ENCODE results near the gene FAM163B.
A peak's percentile ranks its signal among the peaks of the same experiment; 100 is the strongest.

FAM163B gene

DNA sequence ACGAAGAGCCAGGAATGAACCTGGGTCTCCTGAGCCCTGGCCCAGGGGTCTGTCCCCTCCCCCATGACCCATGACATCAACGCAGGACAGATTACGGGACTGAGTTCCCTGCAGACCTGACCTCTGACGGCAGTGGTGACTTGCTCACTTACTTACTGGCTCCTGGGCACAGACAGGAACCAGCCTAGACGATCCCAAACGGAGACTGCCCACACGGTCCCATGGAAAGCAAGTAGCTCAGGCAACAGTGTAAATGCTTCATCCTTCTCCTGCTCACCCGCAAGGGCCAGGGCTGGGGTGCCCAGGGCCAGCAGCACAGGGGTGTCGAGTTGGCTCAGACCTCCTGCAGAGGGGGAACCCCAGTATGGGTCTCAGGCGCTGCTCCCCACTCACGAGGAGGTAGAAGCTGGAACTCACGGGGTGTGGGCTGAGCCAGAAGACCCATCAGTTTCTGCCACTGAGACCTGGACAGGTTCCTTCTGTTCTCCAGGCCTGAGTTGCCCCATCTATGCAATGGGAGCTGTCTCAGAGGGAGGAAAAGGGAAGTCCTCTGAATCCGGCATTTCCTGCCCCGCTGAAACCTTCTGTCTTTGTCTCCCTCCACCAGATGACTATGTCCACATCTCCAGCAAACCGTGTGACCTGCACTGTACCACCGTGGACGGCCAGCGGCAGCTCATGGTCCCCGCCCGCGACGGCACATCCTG is 69.0 kb downstream of the FAM163B start:
- H3K4me3 ChIP-seq (ENCODE audit: low read length), result no peak overlapping the region
- no peak for DNase-seq (ENCODE audit: low read depth, low spot score)

DNA sequence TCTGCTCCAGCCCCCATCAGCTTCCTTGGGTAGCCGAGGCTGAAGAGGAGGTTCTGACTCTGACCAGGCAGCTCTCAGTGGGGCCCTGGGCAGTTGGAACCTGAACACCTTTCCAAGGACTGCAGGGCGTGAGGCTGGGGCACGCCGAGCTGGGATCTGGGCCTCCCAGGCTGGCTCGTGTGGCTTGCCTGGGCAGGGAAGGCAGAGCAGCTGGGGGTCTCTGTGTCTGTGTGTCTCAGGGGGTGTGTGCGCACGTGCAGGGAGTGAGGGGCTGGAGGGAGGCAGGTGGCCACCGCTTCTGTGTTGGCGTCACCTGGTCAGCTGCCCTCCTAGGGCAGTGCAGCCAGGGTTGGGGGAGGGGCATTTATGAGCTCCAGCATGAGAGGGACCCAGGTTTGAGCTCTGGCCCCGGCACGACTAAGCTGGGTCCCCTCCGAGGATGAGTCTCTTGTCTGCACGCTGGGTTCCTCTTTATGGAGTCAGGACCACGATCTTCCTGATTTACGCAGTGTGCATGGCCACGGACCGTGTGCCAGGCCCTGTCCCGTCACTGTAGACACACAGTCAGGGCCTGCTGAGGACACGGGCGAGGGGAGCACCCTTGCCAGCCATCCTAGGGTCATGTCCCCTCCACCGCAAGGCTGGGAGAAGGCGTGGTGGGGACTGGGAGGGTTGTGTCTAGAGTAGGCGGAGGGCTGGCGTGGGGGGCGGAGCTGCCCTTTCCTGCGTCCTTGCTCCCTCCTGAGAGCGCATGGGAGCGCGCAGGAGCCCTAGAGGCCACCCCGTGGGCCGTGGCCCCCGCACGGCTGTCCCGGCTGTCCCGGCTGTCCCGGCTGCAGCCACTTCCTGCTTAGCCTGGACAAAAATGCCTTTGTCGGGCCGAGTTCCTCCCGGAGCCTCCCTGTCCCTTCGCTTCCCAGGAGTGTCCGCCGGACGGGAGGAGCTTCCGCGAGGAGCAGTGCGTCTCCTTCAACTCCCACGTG is 70.0 kb downstream of the FAM163B start:
- no peak for DNase-seq (ENCODE audit: low read depth, low spot score)
- no peak overlapping the region for H3K4me3 ChIP-seq (ENCODE audit: low read length)

DNA sequence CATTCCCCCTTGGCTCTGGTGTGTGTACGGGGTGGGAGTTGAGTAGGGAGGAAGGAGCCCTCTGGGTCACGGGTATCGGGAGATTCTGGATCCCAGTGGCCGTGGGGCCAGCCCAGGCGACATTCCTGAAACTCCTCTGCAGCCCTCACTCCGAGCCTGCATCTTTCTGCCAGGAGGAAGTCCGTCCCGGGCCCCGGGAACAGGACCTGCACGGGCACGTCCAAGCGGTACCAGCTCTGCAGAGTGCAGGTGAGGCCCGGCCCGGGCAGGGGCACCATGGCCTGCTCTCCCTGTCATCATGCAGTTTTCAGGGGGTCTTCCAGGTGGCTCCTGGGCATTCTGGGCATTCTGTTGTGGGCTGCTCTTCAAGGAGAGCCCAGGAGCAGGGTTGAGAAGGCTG is 71.0 kb downstream of the FAM163B start:
- no peak overlapping the region for H3K4me3 ChIP-seq (ENCODE audit: low read length)
- no peak for DNase-seq (ENCODE audit: low read depth, low spot score)

DNA sequence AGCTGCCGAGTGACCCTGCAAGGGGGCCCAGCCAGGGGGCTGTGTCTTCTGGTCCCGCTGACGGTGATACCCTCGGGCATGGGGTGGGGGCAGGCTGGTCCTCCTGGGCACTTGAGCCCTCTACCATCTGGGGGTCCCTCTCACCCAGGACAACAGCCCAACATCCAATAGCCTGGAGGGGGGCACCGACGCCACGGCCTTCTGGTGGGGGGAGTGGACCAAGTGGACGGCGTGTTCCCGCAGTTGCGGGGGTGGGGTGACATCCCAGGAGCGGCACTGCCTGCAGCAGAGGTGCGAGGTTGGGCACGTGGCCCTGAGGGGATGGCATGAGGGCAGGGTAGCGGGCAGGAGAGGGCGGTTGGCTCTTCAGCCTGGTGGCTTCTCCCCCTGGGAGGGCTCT is 71.9 kb downstream of the FAM163B start:
- H3K4me3 ChIP-seq (ENCODE audit: low read length), result no peak overlapping the region
- DNase-seq (ENCODE audit: low read depth, low spot score), result no peak

DNA sequence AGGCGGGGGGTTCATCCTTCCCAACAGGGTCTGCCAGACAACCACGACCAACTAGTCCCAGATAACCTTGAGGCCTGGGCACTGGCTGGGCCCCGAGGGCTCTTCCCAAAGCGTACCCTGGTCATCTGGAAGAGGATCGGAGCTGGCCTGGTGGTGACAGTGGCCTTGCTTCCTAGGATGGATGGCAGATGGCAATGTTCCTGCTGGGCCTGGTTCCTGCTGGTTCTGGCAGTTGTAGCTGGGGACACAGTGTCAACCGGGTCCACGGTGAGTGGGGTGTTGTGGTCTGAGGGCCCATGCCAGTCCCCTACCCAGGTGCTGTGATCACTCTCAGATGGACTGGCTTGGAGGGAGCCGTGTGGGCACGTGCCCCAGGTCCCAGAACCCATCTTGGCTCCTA is 72.7 kb downstream of the FAM163B start:
- H3K4me3 ChIP-seq (ENCODE audit: low read length), result no peak overlapping the region
- no peak for DNase-seq (ENCODE audit: low read depth, low spot score)

DNA sequence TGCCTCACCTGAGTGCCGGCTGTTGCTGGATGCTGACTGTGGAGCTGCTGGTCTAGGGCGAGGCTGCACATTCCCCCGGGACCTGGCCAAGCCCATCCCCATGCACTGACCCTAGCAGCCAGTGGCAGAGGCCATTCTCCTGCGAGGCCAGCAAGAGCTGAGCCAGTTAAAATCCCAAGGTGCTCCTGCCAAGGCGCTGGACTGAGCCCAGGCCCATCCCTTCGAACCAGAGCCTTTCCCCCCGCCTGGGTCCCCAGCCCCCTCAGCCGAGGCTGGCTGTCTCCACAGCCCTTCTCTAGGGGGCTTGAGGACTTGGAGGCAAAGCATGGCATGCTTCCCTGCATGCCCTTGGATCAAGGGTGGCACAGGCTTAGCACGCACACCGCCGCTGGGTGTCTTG is 73.1 kb downstream of the FAM163B start:
- DNase-seq (ENCODE audit: low read depth, low spot score), result no peak
- no peak overlapping the region for H3K4me3 ChIP-seq (ENCODE audit: low read length)

DNA sequence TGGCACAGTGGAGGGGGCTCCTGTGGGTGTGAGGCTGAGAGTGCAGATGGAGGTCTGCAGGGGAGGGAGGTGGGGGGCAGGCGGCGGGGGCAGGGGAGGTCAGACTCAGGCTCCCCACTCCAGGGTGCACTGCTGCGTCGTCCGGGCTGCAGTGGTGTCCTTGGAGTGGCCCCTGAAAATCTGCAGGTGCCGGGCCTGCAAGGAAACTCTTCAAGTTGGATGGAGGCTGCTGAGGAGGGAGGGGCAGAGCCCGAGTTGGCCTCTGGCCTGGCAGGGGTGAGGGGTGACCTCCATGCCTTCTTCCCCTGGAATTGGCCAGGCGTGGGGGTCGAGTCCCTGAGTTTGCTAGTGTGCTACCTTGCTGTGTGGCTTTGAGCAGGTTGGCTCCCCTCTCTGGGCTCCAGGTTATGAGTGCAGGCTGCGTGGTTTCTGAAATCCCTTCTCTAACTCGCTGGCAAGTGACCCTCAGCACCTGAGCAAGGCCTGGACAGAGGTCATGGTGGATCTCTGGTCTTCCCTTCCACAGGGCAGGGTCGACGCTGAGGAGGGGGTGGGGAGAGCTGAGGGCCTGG is 73.8 kb downstream of the FAM163B start:
- no peak for DNase-seq (ENCODE audit: low read depth, low spot score)
- H3K4me3 ChIP-seq (ENCODE audit: low read length), result no peak overlapping the region

DNA sequence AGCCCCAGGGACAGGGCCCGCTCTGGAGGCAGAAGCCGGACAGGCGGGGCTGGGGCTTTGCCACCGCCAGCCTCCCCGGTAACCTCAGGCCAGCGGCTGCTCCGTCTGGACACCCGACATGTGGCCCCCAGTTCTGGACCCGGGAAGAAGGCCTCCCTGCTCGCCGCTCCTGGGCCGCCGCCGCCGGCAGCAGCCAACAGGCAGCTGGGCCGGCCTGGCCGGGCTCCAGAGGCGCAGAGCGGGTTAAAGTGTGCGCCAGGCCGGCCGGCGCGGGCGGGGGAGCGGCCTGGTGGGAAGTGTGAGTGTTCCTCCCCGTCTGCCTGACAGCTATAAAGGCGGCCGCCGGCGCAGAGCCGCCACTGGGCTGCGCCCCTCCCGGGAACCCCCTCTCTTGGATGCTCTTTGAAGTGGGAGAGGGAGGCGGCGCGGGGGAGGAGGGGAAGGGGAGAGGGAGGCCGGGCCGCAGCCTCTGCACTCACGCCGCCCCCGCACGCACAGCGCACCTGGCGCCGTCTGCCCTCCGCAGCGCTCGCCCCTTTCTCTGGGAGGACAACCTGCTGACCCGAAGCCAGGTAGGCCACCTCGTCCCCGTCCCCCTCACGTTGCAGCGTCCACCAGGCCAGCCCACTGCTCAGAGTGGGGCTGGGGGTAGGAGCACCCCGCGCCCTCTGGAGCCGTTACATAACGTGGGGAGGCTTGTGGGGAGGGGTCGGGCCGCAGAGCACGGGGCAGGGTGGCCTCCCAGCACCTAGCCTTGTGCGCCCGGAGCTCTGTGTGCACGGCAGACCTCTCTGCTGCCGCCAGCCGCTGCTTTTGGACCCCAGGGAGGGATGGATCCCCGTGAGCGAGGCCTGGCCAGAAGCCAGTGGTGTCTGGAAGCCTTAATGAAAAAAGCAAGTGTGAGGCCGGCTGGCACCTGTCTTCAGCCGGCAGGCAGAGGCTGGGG is 74.6 kb downstream of the FAM163B start, which contains the start of gene ADAMTSL2:
TSS of gene ADAMTSL2 (plus strand) at position 359 of the 946 bp plus-strand sequence. CDS start 2,009 bp downstream, outside the sequence.
- peak; percentile 36 for DNase-seq (ENCODE audit: low read depth, low spot score)
- no peak within 1 kb of the TSS for H3K4me3 ChIP-seq (ENCODE audit: low read length)

DNA sequence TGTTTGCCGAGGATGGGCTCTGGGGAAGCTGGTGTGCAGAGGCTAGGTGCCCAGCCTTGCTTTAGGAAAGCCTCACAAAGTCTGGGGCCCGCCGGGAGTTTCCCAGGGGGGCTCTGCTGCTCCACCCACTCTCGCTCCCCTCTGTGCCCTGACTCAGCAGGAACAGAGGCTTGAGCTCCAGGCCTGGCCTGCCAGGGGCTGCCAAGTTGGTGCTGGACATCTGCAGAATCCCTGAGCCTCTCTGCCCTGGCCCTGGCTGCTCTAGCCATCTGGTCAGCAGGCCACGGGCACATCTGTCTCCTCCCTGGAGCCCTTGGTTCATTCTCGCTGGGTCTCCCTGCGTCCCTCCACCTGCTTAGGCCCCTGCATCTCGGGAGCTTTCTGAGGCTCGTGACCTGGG is 75.3 kb downstream of the FAM163B start:
- DNase-seq (ENCODE audit: low read depth, low spot score), result no peak
- H3K4me3 ChIP-seq (ENCODE audit: low read length), result no peak overlapping the region

DNA sequence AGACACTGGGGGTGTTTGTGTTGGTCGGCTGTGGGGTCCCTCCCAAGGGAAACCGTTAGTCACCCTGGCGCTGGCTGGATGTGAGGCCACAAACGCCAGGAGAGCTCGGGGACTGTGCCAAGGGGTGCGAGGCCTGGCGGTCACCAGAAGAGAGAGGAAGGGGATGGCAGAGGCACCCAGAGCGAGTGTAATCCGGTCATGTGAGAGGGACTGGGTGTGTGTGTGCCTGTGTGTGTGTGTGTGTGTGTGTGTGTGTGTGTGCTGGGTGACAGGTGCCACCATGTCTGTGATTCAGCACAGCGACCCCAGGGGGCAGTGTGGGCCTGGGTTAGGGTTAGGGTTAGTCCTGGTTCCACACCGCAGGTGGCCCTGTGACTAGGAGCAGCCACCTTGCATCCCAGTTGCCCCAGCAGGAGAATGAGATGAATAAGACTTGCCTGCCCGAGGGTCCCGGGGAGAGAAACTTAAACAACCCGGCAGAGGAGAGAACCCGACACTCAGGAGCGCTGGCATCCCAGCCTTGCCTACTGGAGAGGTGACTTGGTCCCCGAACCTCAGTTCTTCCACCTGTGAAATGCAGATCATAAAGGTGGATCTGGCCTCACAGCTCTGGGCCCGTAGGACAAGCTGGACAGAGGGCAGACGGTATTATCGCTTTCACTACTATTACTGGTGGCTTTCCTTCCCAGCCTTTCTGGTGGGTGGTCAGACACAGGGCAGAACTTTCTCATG is 76.1 kb downstream of the FAM163B start:
- no peak overlapping the region for H3K4me3 ChIP-seq (ENCODE audit: low read length)
- peak; percentile 78 for DNase-seq (ENCODE audit: low read depth, low spot score)

DNA sequence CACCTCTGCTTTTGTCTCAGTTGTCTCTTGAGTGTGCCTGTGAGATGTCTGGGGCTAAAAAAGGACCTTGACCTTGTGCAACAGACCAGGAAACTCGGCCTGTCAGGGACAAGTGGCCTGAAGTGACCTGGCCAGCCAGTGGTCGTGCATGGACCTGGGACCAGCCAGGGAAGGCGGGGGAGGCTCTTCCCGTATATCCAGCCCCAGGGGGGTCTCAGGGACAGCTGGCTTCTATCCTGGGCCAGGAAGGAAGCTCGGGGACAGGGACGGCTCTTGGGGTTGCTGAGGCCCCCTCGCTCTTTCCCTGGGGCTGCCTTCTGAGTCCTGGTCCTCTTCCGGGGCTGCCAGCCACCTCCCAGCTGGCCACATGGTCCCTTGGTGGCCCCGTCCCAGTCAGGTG is 77.9 kb downstream of the FAM163B start:
- no peak overlapping the region for H3K4me3 ChIP-seq (ENCODE audit: low read length)
- no peak for DNase-seq (ENCODE audit: low read depth, low spot score)

DNA sequence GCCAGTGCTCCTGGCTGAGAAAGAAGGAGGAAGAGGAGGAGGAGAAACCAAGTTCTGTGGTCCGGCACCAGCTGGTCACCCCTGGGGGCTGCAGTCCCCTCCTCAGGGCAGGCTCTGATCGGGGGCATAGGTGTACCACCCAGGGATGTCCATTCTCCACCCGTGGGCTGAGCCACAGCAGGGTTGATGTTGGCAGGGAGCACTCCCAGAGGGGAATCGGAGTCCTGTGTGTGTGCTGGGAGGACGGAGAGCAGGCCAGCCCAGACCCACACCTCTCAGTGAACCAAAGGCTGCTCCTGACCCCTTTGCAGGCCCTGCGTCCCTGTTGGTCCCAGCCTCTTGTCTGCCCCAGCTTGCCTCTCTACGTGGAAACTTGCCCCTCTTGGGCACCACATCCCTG is 79.3 kb downstream of the FAM163B start:
- no peak for DNase-seq (ENCODE audit: low read depth, low spot score)
- no peak overlapping the region for H3K4me3 ChIP-seq (ENCODE audit: low read length)

DNA sequence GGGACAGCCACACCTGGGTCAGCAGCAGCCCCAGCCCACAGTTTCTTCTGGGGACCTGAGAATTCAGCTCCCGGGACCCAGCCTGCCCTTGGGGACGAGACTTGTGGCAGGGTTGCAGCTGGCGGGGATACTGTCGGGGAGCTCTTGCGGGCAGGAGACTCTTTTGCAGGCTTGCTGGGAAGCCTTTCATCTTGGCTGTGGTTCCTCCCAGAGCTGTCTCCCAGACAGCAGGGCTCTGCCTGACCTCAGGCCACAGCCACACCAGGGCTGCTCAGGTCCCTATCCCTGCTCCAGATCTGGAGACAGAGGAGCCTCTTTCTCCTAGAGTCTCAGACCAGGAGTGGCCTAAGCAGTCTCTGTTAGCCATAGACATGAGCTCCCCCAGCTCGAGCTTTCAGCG is 79.7 kb downstream of the FAM163B start:
- DNase-seq (ENCODE audit: low read depth, low spot score), result no peak
- H3K4me3 ChIP-seq (ENCODE audit: low read length), result no peak overlapping the region

DNA sequence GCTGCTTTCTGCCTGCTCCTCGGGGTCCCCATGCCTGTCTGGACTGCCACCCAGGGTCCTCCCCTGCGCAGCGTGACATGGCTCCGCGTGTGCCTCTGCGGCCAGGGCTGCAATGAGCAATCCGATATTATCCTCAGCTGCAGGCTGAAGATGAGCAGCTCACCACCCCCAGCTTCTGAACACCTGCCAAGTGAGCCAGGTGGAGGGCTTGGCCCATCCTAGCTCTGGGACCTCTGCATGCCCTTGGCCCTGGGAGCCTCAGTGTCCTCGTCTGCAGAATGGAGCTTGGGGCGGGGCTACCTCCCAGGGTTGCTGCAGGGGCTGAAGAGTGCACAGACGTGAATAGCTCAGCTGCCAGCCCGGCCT is 80.3 kb downstream of the FAM163B start:
- no peak for DNase-seq (ENCODE audit: low read depth, low spot score)

DNA sequence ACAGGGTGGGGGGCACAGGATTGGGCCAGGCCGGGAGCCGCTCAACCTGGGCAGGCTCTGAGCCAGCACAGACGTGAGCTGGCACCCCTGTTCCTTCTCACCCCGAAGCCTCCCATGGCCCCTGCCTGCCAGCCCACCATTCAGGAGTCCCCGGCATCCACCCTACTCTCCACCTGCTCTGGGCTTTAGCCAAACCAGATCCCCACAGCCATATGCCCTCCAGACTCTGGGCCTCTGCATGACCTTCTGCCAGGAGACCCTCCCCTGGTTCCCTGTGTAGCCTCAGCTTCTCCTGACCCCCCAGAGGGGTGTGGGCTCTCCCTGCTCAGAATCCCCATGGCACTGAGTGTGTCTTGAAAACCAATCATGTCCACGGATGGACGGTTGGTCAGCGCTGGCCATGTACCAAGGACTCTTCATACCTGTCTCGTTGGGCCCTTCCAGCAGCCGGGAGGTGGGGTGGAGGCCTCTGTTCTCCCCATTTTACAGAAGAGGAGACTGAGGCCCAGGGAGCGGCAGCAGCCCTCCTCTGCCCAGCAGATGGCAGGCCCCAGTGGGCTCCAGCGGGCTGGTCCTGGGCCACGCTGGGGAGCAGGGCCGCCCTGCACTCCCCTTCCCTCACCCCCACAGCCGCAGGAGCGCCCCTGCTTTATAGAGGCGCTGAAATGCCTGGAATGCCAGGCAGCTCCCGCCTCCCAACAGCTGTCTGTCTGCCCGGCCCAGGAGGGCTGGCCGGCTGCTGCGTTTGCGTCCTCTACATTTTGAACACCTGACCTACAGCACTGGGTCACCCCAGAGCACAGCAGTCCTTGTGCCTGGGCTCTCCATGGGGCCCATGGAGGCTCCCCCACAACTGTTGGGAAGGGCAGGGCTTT is 81.0 kb downstream of the FAM163B start:
- DNase-seq (ENCODE audit: low read depth, low spot score), result no peak
- no peak overlapping the region for H3K4me3 ChIP-seq (ENCODE audit: low read length)

More for the DNA sequence above, 80.3 kb downstream of the FAM163B start:
- no peak overlapping the region for H3K4me3 ChIP-seq (ENCODE audit: low read length)

DNA sequence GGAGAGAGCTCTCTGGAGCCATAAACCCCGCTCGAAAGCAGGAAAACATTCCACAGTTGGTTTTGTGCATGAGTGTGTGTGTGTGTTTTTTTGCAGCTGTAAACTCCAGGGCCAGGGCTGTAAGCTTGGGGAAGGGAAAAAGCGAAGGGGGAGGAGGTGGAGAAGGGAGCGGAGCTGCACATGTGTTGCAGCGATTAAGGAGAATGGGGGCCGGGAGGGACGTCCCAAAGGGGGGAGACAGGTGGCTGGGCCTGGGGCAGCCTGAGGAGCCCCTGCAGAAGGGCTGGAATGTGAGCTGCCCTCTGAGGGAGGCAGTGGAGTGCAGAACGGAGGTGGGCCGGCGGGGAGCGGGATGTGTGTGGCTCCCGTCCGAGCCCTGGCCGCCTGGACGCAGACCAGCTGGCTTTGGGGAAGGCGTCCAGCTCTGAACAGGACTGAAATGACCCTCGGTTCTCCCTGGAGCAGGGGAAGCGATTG is 81.7 kb downstream of the FAM163B start:
- no peak overlapping the region for H3K4me3 ChIP-seq (ENCODE audit: low read length)
- no peak for DNase-seq (ENCODE audit: low read depth, low spot score)

All from Jurkat, Clone E6-1 (cell line).